M059J (cell line): Measurements from ENCODE around the gene DOP1A. TPM values are rescaled to one million over a fixed set of nuclear protein-coding genes. Genes with fewer than 3 reads are reported as not detected.

ENCODE experiments used
- DNase-seq: peaks from one replicate; pipeline ENCODE4 v3.0.0-alpha.2; 2012; ENCODE audit warnings: low read depth
- total RNA-seq: library from RNA; depleted of rRNA; stranded (reverse); fragments of >200 nt; shearing (Covaris generic); gene quantifications from 2 replicates; pipeline ENCODE4 v1.2.3, GENCODE V29; 2014; rRNA removed

The DOP1A gene, protein sequence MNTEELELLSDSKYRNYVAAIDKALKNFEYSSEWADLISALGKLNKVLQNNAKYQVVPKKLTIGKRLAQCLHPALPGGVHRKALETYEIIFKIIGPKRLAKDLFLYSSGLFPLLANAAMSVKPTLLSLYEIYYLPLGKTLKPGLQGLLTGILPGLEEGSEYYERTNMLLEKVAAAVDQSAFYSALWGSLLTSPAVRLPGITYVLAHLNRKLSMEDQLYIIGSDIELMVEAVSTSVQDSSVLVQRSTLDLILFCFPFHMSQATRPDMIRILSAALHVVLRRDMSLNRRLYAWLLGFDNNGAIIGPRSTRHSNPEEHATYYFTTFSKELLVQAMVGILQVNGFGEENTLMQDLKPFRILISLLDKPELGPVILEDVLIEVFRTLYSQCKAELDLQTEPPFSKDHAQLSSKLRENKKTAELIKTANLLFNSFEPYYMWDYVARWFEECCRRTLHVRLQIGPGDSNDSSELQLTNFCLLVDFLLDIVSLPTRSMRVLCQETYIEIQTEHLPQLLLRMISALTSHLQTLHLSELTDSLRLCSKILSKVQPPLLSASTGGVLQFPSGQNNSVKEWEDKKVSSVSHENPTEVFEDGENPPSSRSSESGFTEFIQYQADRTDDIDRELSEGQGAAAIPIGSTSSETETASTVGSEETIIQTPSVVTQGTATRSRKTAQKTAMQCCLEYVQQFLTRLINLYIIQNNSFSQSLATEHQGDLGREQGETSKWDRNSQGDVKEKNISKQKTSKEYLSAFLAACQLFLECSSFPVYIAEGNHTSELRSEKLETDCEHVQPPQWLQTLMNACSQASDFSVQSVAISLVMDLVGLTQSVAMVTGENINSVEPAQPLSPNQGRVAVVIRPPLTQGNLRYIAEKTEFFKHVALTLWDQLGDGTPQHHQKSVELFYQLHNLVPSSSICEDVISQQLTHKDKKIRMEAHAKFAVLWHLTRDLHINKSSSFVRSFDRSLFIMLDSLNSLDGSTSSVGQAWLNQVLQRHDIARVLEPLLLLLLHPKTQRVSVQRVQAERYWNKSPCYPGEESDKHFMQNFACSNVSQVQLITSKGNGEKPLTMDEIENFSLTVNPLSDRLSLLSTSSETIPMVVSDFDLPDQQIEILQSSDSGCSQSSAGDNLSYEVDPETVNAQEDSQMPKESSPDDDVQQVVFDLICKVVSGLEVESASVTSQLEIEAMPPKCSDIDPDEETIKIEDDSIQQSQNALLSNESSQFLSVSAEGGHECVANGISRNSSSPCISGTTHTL (N-terminal part only)
- 10.3 and 17.5 TPM in 2 replicates for total RNA-seq

- DNase-seq: peak; percentile 94
Observed at GRCh38 chr6:83067448-83068439, at the start of gene DOP1A. Gene DOP1A, plus strand, starts transcription at chr6:83067671. Its CDS starts 29,307 bp downstream, at chr6:83096978.

- no peak for DNase-seq
Observed at GRCh38 chr6:83019741-83020140, 47.7 kb upstream of the DOP1A start.

- no peak for DNase-seq
Observed at GRCh38 chr6:83031689-83032088, 35.8 kb upstream of the DOP1A start.

- peak; percentile 40 for DNase-seq
Observed at GRCh38 chr6:83038246-83038645, 29.2 kb upstream of the DOP1A start.

- no peak for DNase-seq
Observed at GRCh38 chr6:83042467-83043053, 24.9 kb upstream of the DOP1A start.

DNA sequence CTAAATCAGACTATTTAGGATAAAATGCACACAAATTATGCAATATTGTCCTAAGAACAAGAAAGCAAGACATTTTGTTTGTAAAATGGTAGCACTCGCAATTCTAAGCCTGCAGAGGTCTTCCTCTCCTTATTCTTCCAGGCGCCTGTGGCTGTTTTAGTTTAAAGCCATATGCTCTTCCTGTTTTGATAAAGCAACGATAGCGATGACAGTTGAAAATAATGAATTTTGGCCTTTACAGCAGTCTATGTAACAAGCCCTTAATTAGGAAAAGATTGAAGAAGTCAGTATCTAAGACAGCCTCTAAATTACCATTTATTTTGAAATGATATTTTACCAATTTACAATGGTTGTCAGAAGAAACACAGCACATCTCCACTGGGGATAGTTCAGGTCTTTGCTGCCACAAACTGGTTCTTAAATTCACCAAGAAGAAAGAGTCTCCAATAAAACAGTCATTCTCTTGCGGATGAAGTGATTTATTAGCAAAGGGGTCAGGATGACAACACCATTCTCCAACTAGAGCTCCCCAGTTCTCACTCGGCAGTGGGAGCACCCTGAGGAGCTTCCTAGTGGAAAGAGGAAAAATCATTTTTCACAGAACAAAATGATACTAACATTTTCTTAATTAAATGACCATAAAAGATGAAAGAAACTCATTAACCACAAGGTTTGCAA is 23.2 kb upstream of the DOP1A start:
- no peak for DNase-seq

GRCh38 chr6:83047065-83047754 is 20.3 kb upstream of the DOP1A start:
- DNase-seq: no peak

- DNase-seq: no peak
Observed at GRCh38 chr6:83051377-83052172, 15.9 kb upstream of the DOP1A start.

DNA sequence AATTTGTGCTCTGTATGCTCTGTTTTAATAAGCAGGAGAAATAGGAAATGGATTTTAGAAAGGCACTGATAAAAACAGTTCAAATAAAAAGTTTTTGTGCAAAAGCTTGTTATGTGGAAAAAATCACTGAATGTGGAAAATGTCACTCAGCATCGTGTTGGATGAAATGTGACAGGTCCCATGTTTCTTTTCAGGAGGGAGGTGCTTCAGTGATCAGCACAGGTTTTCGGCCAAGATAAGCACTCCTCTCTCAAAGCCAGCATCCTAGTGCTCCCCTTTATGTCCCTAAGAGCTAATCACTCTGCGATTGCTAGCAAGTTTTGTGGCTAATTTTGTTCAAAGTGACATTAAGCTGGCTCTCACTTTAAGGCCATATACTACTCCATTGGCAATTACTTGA is 13.8 kb upstream of the DOP1A start:
- DNase-seq: no peak

DNA sequence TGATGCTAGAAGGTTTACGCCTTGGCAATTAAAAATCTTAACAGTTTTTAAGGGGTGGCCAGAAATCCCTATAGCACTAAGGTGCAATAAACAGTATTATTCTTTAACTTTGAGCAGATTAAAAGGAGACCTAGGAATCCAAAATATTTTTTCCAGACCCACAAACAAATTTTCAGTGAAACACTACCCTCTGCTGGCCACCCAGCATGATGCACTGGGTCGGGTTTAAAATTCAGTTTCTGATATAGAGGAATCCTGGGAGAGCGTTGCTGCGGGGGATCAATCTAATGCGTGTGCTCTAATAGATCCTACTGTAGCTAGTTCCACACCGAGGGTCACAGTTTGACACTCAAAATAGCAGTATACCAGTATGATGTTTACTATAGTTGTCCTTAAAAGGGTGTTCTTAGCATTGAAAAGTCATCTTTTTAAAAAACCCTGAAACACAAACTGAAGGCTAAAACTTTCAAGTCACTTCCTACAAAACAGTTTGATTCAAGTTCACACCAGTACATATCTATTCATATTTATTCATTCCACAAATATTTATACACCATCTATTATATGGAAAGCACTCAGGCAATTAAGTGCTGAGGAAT is 12.0 kb upstream of the DOP1A start:
- peak; percentile 54 for DNase-seq

DNA sequence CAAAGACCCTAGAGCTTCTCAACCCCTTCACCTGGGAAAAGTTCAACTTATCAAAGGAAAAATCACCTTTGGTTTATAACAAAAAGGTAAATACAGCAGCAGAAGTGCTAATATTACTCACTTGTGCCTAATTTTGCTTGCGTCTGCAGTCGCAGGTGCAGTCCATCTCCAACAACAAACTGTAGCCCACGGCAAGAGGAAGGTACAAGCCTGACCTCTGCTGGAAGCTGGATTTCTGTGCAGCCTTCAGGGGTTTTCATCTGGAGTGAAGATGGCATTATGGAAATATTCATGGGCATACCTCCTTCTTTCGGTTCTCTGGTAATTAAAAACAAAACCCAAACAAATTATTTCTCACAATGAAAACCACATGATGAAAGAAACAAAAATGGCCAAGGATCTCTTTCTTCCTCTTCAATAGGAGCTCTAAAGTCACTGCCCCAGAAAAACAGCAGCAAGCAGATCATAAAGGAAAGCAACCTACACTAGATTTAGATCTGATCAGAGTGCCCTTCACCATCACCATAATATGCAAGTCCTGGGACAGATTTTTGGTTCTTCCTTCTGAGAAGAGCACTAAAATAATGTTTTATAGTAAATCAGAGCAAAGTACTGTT is 9.7 kb upstream of the DOP1A start:
- peak; percentile 65 for DNase-seq

GRCh38 chr6:83061190-83061589 is 6.3 kb upstream of the DOP1A start:
- no peak for DNase-seq

GRCh38 chr6:83062225-83062624 is 5.2 kb upstream of the DOP1A start:
- DNase-seq: peak; percentile 67

- peak; percentile 80 for DNase-seq
Observed at GRCh38 chr6:83065511-83066192, 1.8 kb upstream of the DOP1A start, which contains the start of gene UBE3D. Gene UBE3D, minus strand, starts transcription at chr6:83065841. Its CDS starts 123 bp downstream, at chr6:83065718.

DNA sequence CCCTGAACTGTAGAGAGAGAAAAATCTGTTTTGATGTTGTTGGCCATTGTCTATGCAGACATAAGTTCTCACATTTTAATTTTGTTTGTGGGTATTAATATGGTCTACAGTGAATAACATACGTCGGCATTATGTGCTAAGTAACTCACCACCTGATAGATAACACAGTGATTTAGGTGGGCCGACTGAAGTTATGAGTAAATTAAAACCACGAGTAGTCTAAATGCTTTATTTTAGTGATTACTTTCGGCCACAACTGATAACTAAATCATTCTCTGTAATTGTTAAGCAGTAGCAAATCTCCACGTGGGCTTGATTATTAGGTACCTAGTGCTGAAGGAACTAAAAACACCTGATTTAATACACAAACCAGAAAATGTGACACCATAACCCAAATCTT is 1.1 kb downstream of the DOP1A start:
- no peak for DNase-seq

- DNase-seq: no peak
Observed at GRCh38 chr6:83069633-83070032, 2.2 kb downstream of the DOP1A start.

GRCh38 chr6:83071023-83071422 is 3.6 kb downstream of the DOP1A start:
- DNase-seq: no peak
